NCI-H2107 (cell line): Measurements from ENCODE around the gene MEIOSIN.
A peak's percentile ranks its signal among the peaks of the same experiment; 100 is the strongest.

ENCODE experiments used
- DNase-seq: peaks from one replicate; lab custom pipeline; 2025; lab: John Stamatoyannopoulos, UW

The MEIOSIN gene

GRCh38 chr19:45764945-45765701 lies 31.9 kb downstream of the MEIOSIN start:
- no peak for DNase-seq

- no peak for DNase-seq
Measured at GRCh38 chr19:45765702-45766295, 32.6 kb downstream of the MEIOSIN start.

GRCh38 chr19:45766296-45766868 lies 33.1 kb downstream of the MEIOSIN start:
- no peak for DNase-seq

GRCh38 chr19:45766869-45767346 lies 33.7 kb downstream of the MEIOSIN start:
- DNase-seq: no peak

GRCh38 chr19:45767410-45767880 lies 34.2 kb downstream of the MEIOSIN start:
- peak; percentile 80 for DNase-seq

- DNase-seq: no peak
Measured at GRCh38 chr19:45767881-45768654, 34.8 kb downstream of the MEIOSIN start.

- DNase-seq: no peak
Measured at GRCh38 chr19:45768655-45768983, 35.4 kb downstream of the MEIOSIN start.

- DNase-seq: peak; percentile 88
Measured at GRCh38 chr19:45768984-45769782, 35.9 kb downstream of the MEIOSIN start, which contains the start of gene SIX5. Gene SIX5, minus strand, starts transcription at chr19:45769252. Its CDS starts 408 bp downstream, at chr19:45768844.

GRCh38 chr19:45769821-45770191 lies 36.6 kb downstream of the MEIOSIN start:
- DNase-seq: no peak

GRCh38 chr19:45770192-45771101 lies 37.2 kb downstream of the MEIOSIN start:
- peak; percentile 89 for DNase-seq

GRCh38 chr19:45771311-45771933 lies 38.2 kb downstream of the MEIOSIN start:
- no peak for DNase-seq

GRCh38 chr19:45772130-45772840 lies 39.0 kb downstream of the MEIOSIN start:
- no peak for DNase-seq

- DNase-seq: no peak
Measured at GRCh38 chr19:45772912-45773311, 39.7 kb downstream of the MEIOSIN start.

GRCh38 chr19:45773384-45773783 lies 40.1 kb downstream of the MEIOSIN start:
- no peak for DNase-seq

- DNase-seq: no peak
Measured at GRCh38 chr19:45774765-45775164, 41.5 kb downstream of the MEIOSIN start.

- DNase-seq: no peak
Measured at GRCh38 chr19:45777395-45777961, 44.2 kb downstream of the MEIOSIN start.

GRCh38 chr19:45778010-45778661 lies 44.9 kb downstream of the MEIOSIN start:
- DNase-seq: no peak
